Measurements from ENCODE around the gene B3GNT2. TPM values are rescaled to one million over a fixed set of nuclear protein-coding genes. Genes with fewer than 3 reads are reported as not detected.

B3GNT2 gene
- total RNA-seq, 1 donor from 2014 or later, result 17.4 TPM

- no peak for TF ChIP-seq CTCF (IDR thresholded peaks at IDR 0.05; ENCODE audit: unreplicated experiment)
- no peak for DNase-seq (ENCODE audit: low spot score, unreplicated experiment)
- H3K4me1 Mint-ChIP-seq (ENCODE audit: low read depth), result no peaks in the 10 kb centered on the region
- no peak overlapping the region for H3K4me3 Mint-ChIP-seq (ENCODE audit: low read depth)
- no peak overlapping the region for H3K27ac Mint-ChIP-seq
- H3K27me3 Mint-ChIP-seq, result no peaks in the 10 kb centered on the region
- H3K9me3 Mint-ChIP-seq (ENCODE audit: low read depth), result no peaks in the 10 kb centered on the region
- H3K36me3 Mint-ChIP-seq (ENCODE audit: insufficient read depth), result no peaks in the 10 kb centered on the region
Observed at GRCh38 chr2:62163106-62163831, 32.6 kb upstream of the B3GNT2 start.

- H3K27me3 Mint-ChIP-seq, result no peaks in the 10 kb centered on the region
- H3K27ac Mint-ChIP-seq, result peak overlapping the region; percentile 16
- H3K4me1 Mint-ChIP-seq (ENCODE audit: low read depth), result no peaks in the 10 kb centered on the region
- DNase-seq (ENCODE audit: low spot score, unreplicated experiment), result no peak
- H3K9me3 Mint-ChIP-seq (ENCODE audit: low read depth), result no peaks in the 10 kb centered on the region
- H3K4me3 Mint-ChIP-seq (ENCODE audit: low read depth), result no peak overlapping the region
- TF ChIP-seq CTCF (IDR thresholded peaks at IDR 0.05; ENCODE audit: unreplicated experiment), result no peak
- H3K36me3 Mint-ChIP-seq (ENCODE audit: insufficient read depth), result no peaks in the 10 kb centered on the region
Observed at GRCh38 chr2:62163834-62164233, 32.1 kb upstream of the B3GNT2 start.

- Mint-ChIP-seq H3K36me3 (ENCODE audit: insufficient read depth) (no peaks in the 10 kb centered on the region), H3K4me1 (ENCODE audit: low read depth) (no peaks in the 10 kb centered on the region), H3K27ac (peak overlapping the region; percentile 38), H3K27me3 (no peaks in the 10 kb centered on the region), H3K9me3 (ENCODE audit: low read depth) (no peaks in the 10 kb centered on the region), H3K4me3 (ENCODE audit: low read depth) (no peak overlapping the region)
- no peak for TF ChIP-seq CTCF (IDR thresholded peaks at IDR 0.05; ENCODE audit: unreplicated experiment)
- DNase-seq (ENCODE audit: low spot score, unreplicated experiment), result no peak
Observed at GRCh38 chr2:62175728-62176127, 20.2 kb upstream of the B3GNT2 start.

- no peak for DNase-seq (ENCODE audit: low spot score, unreplicated experiment)
- TF ChIP-seq CTCF (IDR thresholded peaks at IDR 0.05; ENCODE audit: unreplicated experiment), result no peak
- Mint-ChIP-seq H3K4me1 (ENCODE audit: low read depth) (no peaks in the 10 kb centered on the region), H3K9me3 (ENCODE audit: low read depth) (no peaks in the 10 kb centered on the region), H3K36me3 (ENCODE audit: insufficient read depth) (no peaks in the 10 kb centered on the region), H3K4me3 (ENCODE audit: low read depth) (no peak overlapping the region), H3K27ac (peak overlapping the region; percentile 41), H3K27me3 (no peaks in the 10 kb centered on the region)
Observed at GRCh38 chr2:62176801-62177200, 19.1 kb upstream of the B3GNT2 start.

- H3K4me1 Mint-ChIP-seq (ENCODE audit: low read depth), result no peaks in the 10 kb centered on the region
- H3K9me3 Mint-ChIP-seq (ENCODE audit: low read depth), result no peaks in the 10 kb centered on the region
- H3K27ac Mint-ChIP-seq, result no peak overlapping the region
- no peak overlapping the region for H3K4me3 Mint-ChIP-seq (ENCODE audit: low read depth)
- no peaks in the 10 kb centered on the region for H3K27me3 Mint-ChIP-seq
- H3K36me3 Mint-ChIP-seq (ENCODE audit: insufficient read depth), result no peaks in the 10 kb centered on the region
- DNase-seq (ENCODE audit: low spot score, unreplicated experiment), result no peak
- no peak for TF ChIP-seq CTCF (IDR thresholded peaks at IDR 0.05; ENCODE audit: unreplicated experiment)
Observed at GRCh38 chr2:62177392-62178049, 18.4 kb upstream of the B3GNT2 start.

Measured in progenitor cell of endocrine pancreas (in vitro differentiated cells).